Measurements from ENCODE around the gene GRK4. TPM values are rescaled to one million over a fixed set of nuclear protein-coding genes. Genes with fewer than 3 reads are reported as not detected.
"Not testable (repeated sequence)": the region's sequence is repeated elsewhere in the genome, so short reads cannot be mapped to it uniquely, and the experiment has no call there.

The GRK4 gene
- total and polyA plus RNA-seq, 2 of the 4 experiments (the other 2 are of a cell fraction): 1.6 to 2.2 TPM

- Histone ChIP-seq H4K8ac (ENCODE audit: low read depth in 2 of 2, low read length in 2 of 2) (no peak overlapping the region), H3K18ac (ENCODE audit: low read depth, low read length) (no peak overlapping the region), H3K9ac (ENCODE audit: low read depth, low read length) (no peak overlapping the region), H3K79me1 (ENCODE audit: low read depth in 1 of 2, low read length in 2 of 2) (peaks cover 32 to 73% of the 10 kb centered on the region in 2 experiments; a peak in 3 of 4 replicates), H2AFZ (replicated peaks; ENCODE audit: low read length, poor library complexity) (no peak overlapping the region), H3K4me1 (ENCODE audit: control insufficient read depth, insufficient read depth, low read length) (peaks cover 14% of the 10 kb centered on the region), H3K14ac (replicated peaks; ENCODE audit: low read depth, low read length) (no peak overlapping the region), H3K36me3 (ENCODE audit: control insufficient read depth, insufficient read depth, low read length) (peaks cover 58% of the 10 kb centered on the region), H3K4me2 (ENCODE audit: low read depth, low read length) (no peak overlapping the region), H2BK120ac (ENCODE audit: low read depth, low read length) (no peak overlapping the region), H3K9me1 (ENCODE audit: insufficient read depth, low read length) (peaks cover 9% of the 10 kb centered on the region; the same call in 1 of the 2 replicates), H3K27me3 (ENCODE audit: control insufficient read depth, insufficient read depth, low read length) (no peaks in the 10 kb centered on the region), H2BK20ac (ENCODE audit: low read depth, low read length) (no peak overlapping the region), H4K5ac (ENCODE audit: low read depth, low read length) (no peak overlapping the region), H3K4ac (ENCODE audit: low read depth, low read length) (no peak overlapping the region), H4K91ac (ENCODE audit: insufficient read depth, low read depth, low read length) (no peak overlapping the region), H3K27ac (ENCODE audit: insufficient read depth, low read length) (no peak overlapping the region), H2AK9ac (replicated peaks; ENCODE audit: low read depth, low read length, poor library complexity) (no peak overlapping the region), H2AK5ac (ENCODE audit: low read depth, low read length) (no peak overlapping the region), H4K20me1 (ENCODE audit: insufficient read depth, low read length) (peaks cover 51% of the 10 kb centered on the region), H3K9me3 (ENCODE audit: control insufficient read depth, insufficient read depth, low read length) (no peaks in the 10 kb centered on the region), H3K56ac (ENCODE audit: extremely low read depth, insufficient read depth, low read length) (no peak overlapping the region), H3K23ac (ENCODE audit: low read depth, low read length) (no peak overlapping the region), H2BK15ac (ENCODE audit: low read depth, low read length) (no peak overlapping the region), H2BK5ac (ENCODE audit: low read depth, low read length, poor library complexity, severe bottlenecking) (no peak overlapping the region), H3K4me3 (ENCODE audit: insufficient read depth, low read depth, low read length) (no peak overlapping the region)
- BruUV-seq (replicated peaks): no TSS peak
- ATAC-seq (ENCODE audit: low read depth) (no peak), DNase-seq (no peak)
- TF ChIP-seq NFE2L2 (IDR thresholded peaks at IDR 0.05; ENCODE audit: low read depth, low read length): no peak
- TF ChIP-seq CEBPB (IDR thresholded peaks at IDR 0.05; ENCODE audit: low read depth, low read length): no peak
- TF ChIP-seq MXI1 (IDR thresholded peaks at IDR 0.05; ENCODE audit: borderline replicate concordance, low read depth, low read length): no peak
- no peak for TF ChIP-seq BHLHE40 (IDR thresholded peaks at IDR 0.05; ENCODE audit: low read depth, low read length)
- no peak for TF ChIP-seq RCOR1 (IDR thresholded peaks at IDR 0.05; ENCODE audit: insufficient replicate concordance, low read length)
- TF ChIP-seq RAD21 (IDR thresholded peaks at IDR 0.05; ENCODE audit: low read length): no peak
- in situ Hi-C loops (cut with MboI; ENCODE audit: low sequenced_read_pairs): no loop called here
- no CpG with 5 or more reads among the region's 12 CpGs for WGBS, 2 experiments (ENCODE audit: extremely low coverage in 2 of 2, insufficient read length in 1 of 2)
- ChIA-PET POLR2A (ENCODE audit: unreplicated experiment) (no interaction called here), CTCF (no interaction called here)
- intact Hi-C loops (cut with micrococcal nuclease): no loop called here
- dilution Hi-C loops (cut with HindIII; ENCODE audit: low sequenced_read_pairs, unreplicated experiment): no loop called here
These were observed 25.4 kb upstream of the GRK4 start for GRCh38 chr4:2937986-2938385.

GRCh38 chr4:2938411-2938810 is 25.0 kb upstream of the GRK4 start:
- H3K9ac ChIP-seq (ENCODE audit: low read depth, low read length); POLR2A ChIA-PET (ENCODE audit: unreplicated experiment); H3K23ac ChIP-seq (ENCODE audit: low read depth, low read length); H2AK5ac ChIP-seq (ENCODE audit: low read depth, low read length); H3K27ac ChIP-seq (ENCODE audit: insufficient read depth, low read length); H2BK120ac ChIP-seq (ENCODE audit: low read depth, low read length); dilution Hi-C loops (cut with HindIII; ENCODE audit: low sequenced_read_pairs, unreplicated experiment); H2BK5ac ChIP-seq (ENCODE audit: low read depth, low read length, poor library complexity, severe bottlenecking); H3K18ac ChIP-seq (ENCODE audit: low read depth, low read length); H4K5ac ChIP-seq (ENCODE audit: low read depth, low read length); H3K9me3 ChIP-seq (ENCODE audit: control insufficient read depth, insufficient read depth, low read length); intact Hi-C loops (cut with micrococcal nuclease); H3K4me3 ChIP-seq (ENCODE audit: insufficient read depth, low read depth, low read length); H2BK20ac ChIP-seq (ENCODE audit: low read depth, low read length); in situ Hi-C loops (cut with MboI; ENCODE audit: low sequenced_read_pairs); H3K9me1 ChIP-seq (ENCODE audit: insufficient read depth, low read length); H2BK15ac ChIP-seq (ENCODE audit: low read depth, low read length); H3K56ac ChIP-seq (ENCODE audit: extremely low read depth, insufficient read depth, low read length); H3K14ac ChIP-seq (replicated peaks; ENCODE audit: low read depth, low read length); H2AFZ ChIP-seq (replicated peaks; ENCODE audit: low read length, poor library complexity); H3K4ac ChIP-seq (ENCODE audit: low read depth, low read length); H4K8ac ChIP-seq (ENCODE audit: low read depth in 2 of 2, low read length in 2 of 2); H3K27me3 ChIP-seq (ENCODE audit: control insufficient read depth, insufficient read depth, low read length); H3K4me2 ChIP-seq (ENCODE audit: low read depth, low read length); H4K91ac ChIP-seq (ENCODE audit: insufficient read depth, low read depth, low read length); ATAC-seq (ENCODE audit: low read depth); DNase-seq; BruUV-seq (replicated peaks); CTCF ChIA-PET; H2AK9ac ChIP-seq (replicated peaks; ENCODE audit: low read depth, low read length, poor library complexity): not testable (repeated sequence)
- 100% methylated on average over 5 of the region's 10 CpGs; no CpG with 5 or more reads in 1 of the 2 experiments for WGBS, 2 experiments (ENCODE audit: extremely low coverage in 2 of 2, insufficient read length in 1 of 2)
- Histone ChIP-seq H3K36me3 (ENCODE audit: control insufficient read depth, insufficient read depth, low read length) (peaks cover 60% of the 10 kb centered on the region), H3K4me1 (ENCODE audit: control insufficient read depth, insufficient read depth, low read length) (peaks cover 11% of the 10 kb centered on the region), H4K20me1 (ENCODE audit: insufficient read depth, low read length) (peaks cover 51% of the 10 kb centered on the region), H3K79me1 (ENCODE audit: low read depth in 1 of 2, low read length in 2 of 2) (peaks cover 28 to 69% of the 10 kb centered on the region in 2 experiments; a peak in 3 of 4 replicates)
